Pancreas (tissue), 10 donors: Measurements from ENCODE around the gene CTTNBP2NL. TPM values are rescaled to one million over a fixed set of nuclear protein-coding genes. Genes with fewer than 3 reads are reported as not detected.
A peak's percentile ranks its signal among the peaks of the same experiment; 100 is the strongest.

Experiments
- ATAC-seq, 4 donors: fragments of 200-7000 bp; cut with Tn5 transposase; one replicate each; pipeline versions ENCODE4 v1.8.0 to v1.9.1; 2020; ENCODE audit warnings: mild to moderate bottlenecking in 4 of 4, moderate library complexity in 4 of 4
- DNase-seq, 6 donors: peaks; one replicate each; pipeline ENCODE4 v3.0.0-alpha.2; 2020
- FAIRE-seq: peaks from 2 replicates; lab custom pipeline; 2012; peaks lifted over from hg19 to GRCh38; lab: Jason Lieb, UNC
- H3K27ac ChIP-seq, 4 donors: fragments of 200-600 bp; sonication (generic); 1 replicate in 3 of 4; 2 replicates in 1 of 4; pipeline versions ENCODE4 v1.5.0 to v1.8.0; 2020
- H3K27me3 ChIP-seq, 4 donors: fragments of 200-600 bp; one replicate each; pipeline ENCODE4 v1.8.0; 2021
- H3K36me3 ChIP-seq, 3 donors: fragments of 200-600 bp; sonication (generic) in 1 of 3; one replicate each; pipeline versions ENCODE4 v1.5.0 to v1.8.0; 2020 to 2021
- H3K4me1 ChIP-seq, 3 donors: fragments of 200-600 bp; one replicate each; pipeline ENCODE4 v1.8.0; 2021
- H3K4me3 ChIP-seq, 4 donors: fragments of 200-600 bp; sonication (generic) in 2 of 4; one replicate each; pipeline versions ENCODE4 v1.5.0 to v1.8.0; 2020 to 2021
- H3K9me3 ChIP-seq, 4 donors: fragments of 200-600 bp; one replicate each; pipeline ENCODE4 v1.8.0; 2021
- WGBS, 2 donors: extraction: QIAGEN DNeasy Blood & Tissue Kit; methylation state at CpG; one replicate each; pipeline ENCODE4 v1.1.7; 2013; 5-methylcytosine and 5-hydroxymethylcytosine counted together
- intact Hi-C, 3 donors: fragments of 100-400 bp; cut with DNase I; formaldehyde crosslinking; loops; one replicate each; pipeline versions ENCODE4 v1.11.1 to v1.14.2; 2022
- polyA plus RNA-seq, 2 donors: library from polyadenylated mRNA; stranded (reverse); fragments of 200-250 nt; gene quantifications; one replicate each; pipeline ENCODE4 v1.2.3, GENCODE V29; 2013
- total RNA-seq, 6 donors: library from RNA; stranded (reverse); fragmentation: NEBNext Ultra II Directional in 4 of 6; extraction: Animal tissue kit (Norgen Biotek cat#: 25700) in 4 of 6; gene quantifications; one replicate each; pipeline versions ENCODE4 v1.2.1 to v1.2.4, GENCODE V29; 2021 to 2023
- TF ChIP-seq, protein P1 (sequence below), 4 donors: fragments of 200-600 bp; sonication (generic) in 3 of 4; IDR thresholded peaks; one replicate each; pipeline versions ENCODE4 v1.5.0 to v1.8.0; 2021; ENCODE audit warnings: antibody characterized with exemption in 4 of 4
- donor health status: healthy with polysubstance abuse.
- donor health status: DM: no; HTN: no; CAD: no; lungs with moderate emphysema.
- donor health status: DM: no; HTN: no; CAD: no.
- donor health status: control.
- donor health status: control.
- donor health status: Bipolar disorder and iron deficiency.
- donor health status: DM: yes; HTN: yes; CAD: no.
- donor health status: DM: no; HTN: no; CAD: no.
- donor health status: DM: no; HTN: no; CAD: no.
- donor health status: DM: yes; HTN: yes; CAD: no.

CTTNBP2NL gene
- total and polyA plus RNA-seq, 8 donors: 2.8 to 24.0 (median 5.8) TPM

DNA sequence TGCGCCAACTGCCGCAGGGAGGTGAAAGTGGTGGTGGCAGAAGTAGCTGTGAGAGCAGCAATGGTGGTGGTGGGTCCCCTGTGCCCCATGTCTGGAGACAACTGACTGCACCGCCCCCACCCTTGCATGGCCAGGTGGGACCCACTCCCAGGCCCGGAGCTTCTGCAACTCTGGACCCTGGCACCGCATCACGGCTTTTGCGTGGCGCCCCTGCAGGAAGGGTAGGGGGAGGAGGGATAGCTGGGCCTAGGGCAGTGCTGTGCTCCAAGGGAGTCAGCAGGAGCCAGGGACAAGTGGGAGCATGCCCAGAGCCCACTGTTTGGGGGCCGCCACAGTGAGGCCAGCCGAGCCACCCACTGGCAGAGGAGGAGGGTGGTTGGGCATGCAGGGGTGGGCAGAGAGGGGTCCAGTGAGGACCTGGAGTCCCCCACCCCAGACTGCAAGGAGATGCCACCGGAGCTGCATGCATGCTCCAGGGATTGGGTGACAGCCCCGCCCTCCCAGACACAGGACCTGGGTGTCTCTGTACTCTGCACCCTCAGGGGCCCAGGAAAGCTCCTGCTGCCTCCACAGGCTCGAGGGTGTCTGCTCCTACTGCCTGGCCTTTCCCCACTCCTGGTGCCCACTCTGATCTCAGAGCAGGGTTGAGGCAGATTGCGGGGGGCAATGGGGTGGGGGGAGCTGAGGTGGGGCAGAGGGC, 9.8 kb upstream of the CTTNBP2NL start:
- Histone ChIP-seq H3K27ac (no peak overlapping the region), H3K36me3 (no peaks in the 10 kb centered on the region), H3K9me3 (no peaks in the 10 kb centered on the region), H3K4me3 (no peak overlapping the region), H3K4me1 (peaks cover 0 to 4% (median 2%) of the 10 kb centered on the region in 3 donors), H3K27me3 (no peaks in the 10 kb centered on the region)
- DNase-seq: peak in 2 of 6 donors; percentile 39 to 68
- TF ChIP-seq, protein P1, sequence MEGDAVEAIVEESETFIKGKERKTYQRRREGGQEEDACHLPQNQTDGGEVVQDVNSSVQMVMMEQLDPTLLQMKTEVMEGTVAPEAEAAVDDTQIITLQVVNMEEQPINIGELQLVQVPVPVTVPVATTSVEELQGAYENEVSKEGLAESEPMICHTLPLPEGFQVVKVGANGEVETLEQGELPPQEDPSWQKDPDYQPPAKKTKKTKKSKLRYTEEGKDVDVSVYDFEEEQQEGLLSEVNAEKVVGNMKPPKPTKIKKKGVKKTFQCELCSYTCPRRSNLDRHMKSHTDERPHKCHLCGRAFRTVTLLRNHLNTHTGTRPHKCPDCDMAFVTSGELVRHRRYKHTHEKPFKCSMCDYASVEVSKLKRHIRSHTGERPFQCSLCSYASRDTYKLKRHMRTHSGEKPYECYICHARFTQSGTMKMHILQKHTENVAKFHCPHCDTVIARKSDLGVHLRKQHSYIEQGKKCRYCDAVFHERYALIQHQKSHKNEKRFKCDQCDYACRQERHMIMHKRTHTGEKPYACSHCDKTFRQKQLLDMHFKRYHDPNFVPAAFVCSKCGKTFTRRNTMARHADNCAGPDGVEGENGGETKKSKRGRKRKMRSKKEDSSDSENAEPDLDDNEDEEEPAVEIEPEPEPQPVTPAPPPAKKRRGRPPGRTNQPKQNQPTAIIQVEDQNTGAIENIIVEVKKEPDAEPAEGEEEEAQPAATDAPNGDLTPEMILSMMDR (IDR thresholded peaks at IDR 0.05): no peak
- WGBS, 2 donors: 95 to 96% methylated on average over 14 of the region's 14 CpGs
- ATAC-seq: no peak
- FAIRE-seq: no peak
- intact Hi-C loops: loop anchor here in 1 of 3 donors (5.0 kb wide), 1 partner anchor 321 kb away; the partner anchor contains the start of gene RHOC

DNA sequence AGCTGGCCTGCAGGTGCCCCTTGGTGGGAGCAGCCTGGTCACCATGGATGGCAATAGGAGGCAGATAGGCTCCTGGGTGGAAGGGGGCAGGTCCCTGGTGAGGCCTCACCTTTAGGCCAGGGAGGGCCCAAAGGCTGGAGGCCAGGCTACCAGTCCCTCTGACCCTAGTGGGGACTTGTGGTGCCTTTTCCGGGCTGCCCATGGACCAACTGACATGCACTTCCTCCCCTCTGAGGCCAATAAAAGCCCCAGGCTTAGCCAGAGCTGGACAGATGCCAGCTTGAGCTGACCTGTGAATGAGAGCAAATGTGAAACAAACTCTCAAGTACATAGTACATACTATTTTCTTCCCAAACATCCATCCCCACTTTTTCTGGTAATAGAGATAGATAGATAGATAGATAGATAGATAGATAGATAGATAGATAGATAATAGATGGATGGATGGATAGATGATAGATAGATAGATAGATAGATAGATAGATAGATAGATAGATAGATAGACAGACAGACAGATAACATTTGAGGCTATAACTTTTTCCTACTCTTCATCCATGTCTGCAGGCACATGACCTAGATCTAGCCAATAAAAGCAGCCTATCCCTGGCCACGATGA, 9.2 kb upstream of the CTTNBP2NL start:
- H3K27me3 ChIP-seq: no peaks in the 10 kb centered on the region
- no peak overlapping the region for H3K4me3 ChIP-seq
- H3K4me1 ChIP-seq: peaks cover 0 to 7% (median 4%) of the 10 kb centered on the region in 3 donors
- no peak overlapping the region for H3K27ac ChIP-seq
- DNase-seq (peak in 4 of 6 donors; percentile 15 to 66 (median 56)), ATAC-seq (no peak), FAIRE-seq (no peak)
- H3K9me3 ChIP-seq: no peaks in the 10 kb centered on the region
- intact Hi-C loops: loop anchor here in 1 of 3 donors (5.0 kb wide), 1 partner anchor 320 kb away; the partner anchor contains the start of gene RHOC
- no peaks in the 10 kb centered on the region for H3K36me3 ChIP-seq
- TF ChIP-seq, protein P1 (IDR thresholded peaks at IDR 0.05): no peak
- WGBS, 2 donors: 52% methylated on average over 2 of the region's 2 CpGs

DNA sequence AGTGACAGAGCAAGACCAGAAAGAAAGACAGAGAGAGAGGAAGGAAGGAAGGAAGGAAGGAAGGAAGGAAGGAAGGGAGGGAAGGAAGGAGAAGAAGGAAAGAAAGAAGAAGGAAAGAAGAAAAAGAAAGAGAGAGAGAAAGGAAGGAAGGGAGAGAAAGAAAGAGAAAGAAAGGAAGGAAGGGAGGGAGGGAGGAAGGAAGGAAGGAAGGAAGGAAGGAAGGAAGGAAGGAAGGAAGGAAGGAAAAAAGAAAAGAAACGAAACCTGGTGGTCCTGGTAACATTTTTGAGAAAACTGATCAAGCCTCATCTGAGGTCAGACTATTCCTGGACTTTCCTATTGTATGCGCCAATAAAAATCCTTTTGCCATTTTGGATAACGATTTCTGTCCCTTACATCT, 8.2 kb upstream of the CTTNBP2NL start:
- Histone ChIP-seq H3K4me1 (peaks cover 0 to 7% (median 4%) of the 10 kb centered on the region in 3 donors), H3K36me3 (no peaks in the 10 kb centered on the region), H3K27ac (no peak overlapping the region), H3K27me3 (no peaks in the 10 kb centered on the region), H3K9me3 (no peaks in the 10 kb centered on the region), H3K4me3 (no peak overlapping the region)
- no peak for ATAC-seq
- TF ChIP-seq, protein P1 (IDR thresholded peaks at IDR 0.05): no peak
- WGBS, 2 donors: 85 to 88% methylated on average over 3 of the region's 3 CpGs
- FAIRE-seq: no peak
- no peak for DNase-seq
- intact Hi-C loops: loop anchor here in 1 of 3 donors (5.0 kb wide), 1 partner anchor 319 kb away; the partner anchor contains the start of gene RHOC

DNA sequence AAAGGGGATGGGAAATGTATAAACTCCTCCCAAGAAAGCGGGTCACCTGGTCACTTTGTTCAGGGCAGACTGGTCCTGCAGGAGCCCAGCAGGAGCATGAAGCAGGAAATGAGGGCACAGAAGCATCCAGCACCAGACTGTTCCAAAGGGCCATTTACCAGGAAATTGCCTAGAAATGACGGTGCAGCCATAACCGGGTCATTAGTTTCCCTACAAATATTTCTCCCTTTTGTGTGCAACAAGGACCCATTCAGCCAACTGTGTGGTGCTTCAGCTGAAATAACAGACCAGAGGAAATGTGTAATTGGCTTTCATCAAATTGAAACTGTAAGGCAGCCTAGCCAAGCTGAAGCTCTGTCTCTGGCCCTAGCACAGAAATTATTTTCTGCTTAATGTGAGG, 7.6 kb upstream of the CTTNBP2NL start:
- Histone ChIP-seq H3K4me1 (peaks cover 0 to 7% (median 4%) of the 10 kb centered on the region in 3 donors), H3K36me3 (no peaks in the 10 kb centered on the region), H3K27me3 (no peaks in the 10 kb centered on the region), H3K4me3 (no peak overlapping the region), H3K27ac (peak overlapping the region in 1 of 4 donors; percentile 41), H3K9me3 (no peaks in the 10 kb centered on the region)
- DNase-seq (no peak), ATAC-seq (no peak), FAIRE-seq (no peak)
- WGBS, 2 donors: 26 to 42% methylated on average over 3 of the region's 3 CpGs
- TF ChIP-seq, protein P1 (IDR thresholded peaks at IDR 0.05): no peak
- intact Hi-C loops: loop anchor here in 1 of 3 donors (5.0 kb wide), 1 partner anchor 319 kb away; the partner anchor contains the start of gene RHOC
